Measurements from ENCODE around the gene STPG1.

GRCh38 chr1:24308365-24309015 lies 105.1 kb downstream of the STPG1 start:
- TF ChIP-seq ZFX (IDR thresholded peaks at IDR 0.05) = no peak
- TF ChIP-seq, protein P1, sequence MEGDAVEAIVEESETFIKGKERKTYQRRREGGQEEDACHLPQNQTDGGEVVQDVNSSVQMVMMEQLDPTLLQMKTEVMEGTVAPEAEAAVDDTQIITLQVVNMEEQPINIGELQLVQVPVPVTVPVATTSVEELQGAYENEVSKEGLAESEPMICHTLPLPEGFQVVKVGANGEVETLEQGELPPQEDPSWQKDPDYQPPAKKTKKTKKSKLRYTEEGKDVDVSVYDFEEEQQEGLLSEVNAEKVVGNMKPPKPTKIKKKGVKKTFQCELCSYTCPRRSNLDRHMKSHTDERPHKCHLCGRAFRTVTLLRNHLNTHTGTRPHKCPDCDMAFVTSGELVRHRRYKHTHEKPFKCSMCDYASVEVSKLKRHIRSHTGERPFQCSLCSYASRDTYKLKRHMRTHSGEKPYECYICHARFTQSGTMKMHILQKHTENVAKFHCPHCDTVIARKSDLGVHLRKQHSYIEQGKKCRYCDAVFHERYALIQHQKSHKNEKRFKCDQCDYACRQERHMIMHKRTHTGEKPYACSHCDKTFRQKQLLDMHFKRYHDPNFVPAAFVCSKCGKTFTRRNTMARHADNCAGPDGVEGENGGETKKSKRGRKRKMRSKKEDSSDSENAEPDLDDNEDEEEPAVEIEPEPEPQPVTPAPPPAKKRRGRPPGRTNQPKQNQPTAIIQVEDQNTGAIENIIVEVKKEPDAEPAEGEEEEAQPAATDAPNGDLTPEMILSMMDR (conservative IDR thresholded peaks at IDR 0.05) = no peak

Data from C4-2B (cell line).